Right atrium auricular region (tissue), 2 donors: ENCODE results near the gene SFXN3. TPM values are rescaled to one million over a fixed set of nuclear protein-coding genes. Genes with fewer than 3 reads are reported as not detected.

Source experiments
- DNase-seq: peaks from one replicate; pipeline ENCODE4 v3.0.0-alpha.2; 2019; ENCODE audit warnings: low spot score
- H3K27ac ChIP-seq, 2 donors: fragments of 200-600 bp; sonication (generic); 1 replicate in 1 of 2; 2 replicates in 1 of 2; pipeline ENCODE4 v1.5.1; 2016 to 2019
- H3K27me3 ChIP-seq, 2 donors: fragments of 200-600 bp; sonication (generic); one replicate each; pipeline versions ENCODE4 v1.5.1 to v1.6.0; 2017 to 2019
- H3K36me3 ChIP-seq: fragments of 200-600 bp; sonication (generic); one replicate; pipeline ENCODE4 v1.5.1; 2016
- H3K4me1 ChIP-seq, 2 donors: fragments of 200-600 bp; sonication (generic); one replicate each; pipeline versions ENCODE4 v1.5.1 to v1.6.0; 2017 to 2019
- H3K4me3 ChIP-seq, 2 donors: fragments of 200-600 bp; sonication (generic); 1 replicate in 1 of 2; 2 replicates in 1 of 2; pipeline ENCODE4 v1.5.1; 2017 to 2019; ENCODE audit warnings: mild to moderate bottlenecking in 1 of 2, moderate library complexity in 1 of 2
- H3K9me3 ChIP-seq, 2 donors: fragments of 200-600 bp; sonication (generic); one replicate each; pipeline ENCODE4 v1.5.1; 2019
- total RNA-seq, 2 donors: library from RNA; depleted of rRNA; stranded (reverse); fragments of >200 nt; gene quantifications; one replicate each; pipeline ENCODE4 v1.1.0, GENCODE V29; 2016
- TF ChIP-seq, protein P1 (sequence below), 2 donors: fragments of 200-600 bp; sonication (generic); IDR thresholded peaks; one replicate each; pipeline ENCODE4 v1.5.1; 2019; ENCODE audit warnings: antibody characterized with exemption in 2 of 2

Gene SFXN3
- total RNA-seq, 2 donors from 2014 or later, result 16.4 to 42.9 TPM

DNA sequence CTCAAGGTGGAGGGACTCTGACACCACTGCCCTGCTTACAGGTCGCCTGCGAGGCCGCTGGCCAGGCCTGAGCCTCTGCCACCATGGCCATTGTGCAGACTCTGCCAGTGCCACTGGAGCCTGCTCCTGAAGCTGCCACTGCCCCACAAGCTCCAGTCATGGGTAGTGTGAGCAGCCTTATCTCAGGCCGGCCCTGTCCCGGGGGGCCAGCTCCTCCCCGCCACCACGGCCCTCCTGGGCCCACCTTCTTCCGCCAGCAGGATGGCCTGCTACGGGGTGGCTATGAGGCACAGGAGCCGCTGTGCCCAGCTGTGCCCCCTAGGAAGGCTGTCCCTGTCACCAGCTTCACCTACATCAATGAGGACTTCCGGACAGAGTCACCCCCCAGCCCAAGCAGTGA, 28.6 kb upstream of the SFXN3 start:
- Histone ChIP-seq H3K27me3 (no peaks in the 10 kb centered on the region), H3K4me1 (peaks cover 0 to 78% of the 10 kb centered on the region in 2 donors), H3K36me3 (peaks cover 48% of the 10 kb centered on the region), H3K9me3 (no peaks in the 10 kb centered on the region), H3K4me3 (peak overlapping the region in 1 of 2 donors; percentile 24), H3K27ac (peak overlapping the region; percentile 99 to 100)
- no peak for DNase-seq
- TF ChIP-seq, protein P1, sequence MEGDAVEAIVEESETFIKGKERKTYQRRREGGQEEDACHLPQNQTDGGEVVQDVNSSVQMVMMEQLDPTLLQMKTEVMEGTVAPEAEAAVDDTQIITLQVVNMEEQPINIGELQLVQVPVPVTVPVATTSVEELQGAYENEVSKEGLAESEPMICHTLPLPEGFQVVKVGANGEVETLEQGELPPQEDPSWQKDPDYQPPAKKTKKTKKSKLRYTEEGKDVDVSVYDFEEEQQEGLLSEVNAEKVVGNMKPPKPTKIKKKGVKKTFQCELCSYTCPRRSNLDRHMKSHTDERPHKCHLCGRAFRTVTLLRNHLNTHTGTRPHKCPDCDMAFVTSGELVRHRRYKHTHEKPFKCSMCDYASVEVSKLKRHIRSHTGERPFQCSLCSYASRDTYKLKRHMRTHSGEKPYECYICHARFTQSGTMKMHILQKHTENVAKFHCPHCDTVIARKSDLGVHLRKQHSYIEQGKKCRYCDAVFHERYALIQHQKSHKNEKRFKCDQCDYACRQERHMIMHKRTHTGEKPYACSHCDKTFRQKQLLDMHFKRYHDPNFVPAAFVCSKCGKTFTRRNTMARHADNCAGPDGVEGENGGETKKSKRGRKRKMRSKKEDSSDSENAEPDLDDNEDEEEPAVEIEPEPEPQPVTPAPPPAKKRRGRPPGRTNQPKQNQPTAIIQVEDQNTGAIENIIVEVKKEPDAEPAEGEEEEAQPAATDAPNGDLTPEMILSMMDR (IDR thresholded peaks at IDR 0.05), result no peak

GRCh38 chr10:101003639-101004206, 27.3 kb upstream of the SFXN3 start:
- no peak overlapping the region for H3K4me3 ChIP-seq
- peaks cover 48% of the 10 kb centered on the region for H3K36me3 ChIP-seq
- no peak overlapping the region for H3K27ac ChIP-seq
- TF ChIP-seq, protein P1 (IDR thresholded peaks at IDR 0.05), result no peak
- no peak for DNase-seq
- H3K4me1 ChIP-seq, result peaks cover 0 to 79% of the 10 kb centered on the region in 2 donors
- no peaks in the 10 kb centered on the region for H3K9me3 ChIP-seq
- no peaks in the 10 kb centered on the region for H3K27me3 ChIP-seq

- Histone ChIP-seq H3K36me3 (peaks cover 48% of the 10 kb centered on the region), H3K27ac (no peak overlapping the region), H3K9me3 (no peaks in the 10 kb centered on the region), H3K27me3 (no peaks in the 10 kb centered on the region), H3K4me1 (peaks cover 0 to 74% of the 10 kb centered on the region in 2 donors), H3K4me3 (no peak overlapping the region)
- DNase-seq, result no peak
- TF ChIP-seq, protein P1 (IDR thresholded peaks at IDR 0.05), result no peak
Observed at GRCh38 chr10:101005361-101005760, 25.7 kb upstream of the SFXN3 start.

DNA sequence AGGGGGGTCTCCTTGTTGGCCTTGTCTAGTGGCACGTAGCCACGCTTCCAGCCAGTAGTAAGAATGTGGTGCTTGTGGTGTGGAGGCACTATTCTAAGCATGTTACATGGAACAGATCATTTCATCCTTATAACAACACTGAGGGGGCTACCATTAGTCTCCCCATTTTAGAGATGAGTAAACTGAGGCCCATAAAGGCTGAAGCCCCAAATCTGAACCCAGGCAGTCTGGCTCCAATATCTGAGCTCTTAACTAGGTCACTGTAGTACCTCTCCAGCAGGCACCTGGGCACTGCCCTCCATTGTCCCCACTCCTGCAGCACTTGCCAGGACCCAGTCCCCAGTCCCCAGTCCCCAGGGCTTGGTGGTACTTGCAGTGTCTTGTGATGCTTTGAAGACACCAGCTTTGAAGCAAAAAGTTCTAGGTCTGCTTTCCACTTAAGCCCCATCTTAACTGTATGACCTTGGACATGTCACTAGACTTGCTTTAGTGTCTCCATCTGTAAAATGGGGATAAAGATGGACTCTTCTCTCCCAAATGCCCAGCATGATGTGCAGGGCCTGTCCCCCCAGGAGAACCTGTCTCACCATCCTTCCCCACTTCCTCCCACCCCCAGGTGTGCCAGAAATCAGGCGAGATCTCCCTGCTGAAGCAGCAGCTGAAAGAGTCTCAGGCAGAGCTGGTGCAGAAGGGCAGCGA, 25.0 kb upstream of the SFXN3 start:
- TF ChIP-seq, protein P1 (IDR thresholded peaks at IDR 0.05), result no peak
- Histone ChIP-seq H3K27me3 (no peaks in the 10 kb centered on the region), H3K4me3 (no peak overlapping the region), H3K4me1 (peaks cover 0 to 67% of the 10 kb centered on the region in 2 donors), H3K9me3 (no peaks in the 10 kb centered on the region), H3K36me3 (peaks cover 48% of the 10 kb centered on the region), H3K27ac (no peak overlapping the region)
- DNase-seq, result no peak

- peak overlapping the region in 1 of 2 donors; percentile 60 for H3K27ac ChIP-seq
- DNase-seq, result no peak
- peaks cover 0 to 62% of the 10 kb centered on the region in 2 donors for H3K4me1 ChIP-seq
- H3K27me3 ChIP-seq, result no peaks in the 10 kb centered on the region
- no peaks in the 10 kb centered on the region for H3K9me3 ChIP-seq
- TF ChIP-seq, protein P1 (IDR thresholded peaks at IDR 0.05), result no peak
- no peak overlapping the region for H3K4me3 ChIP-seq
- H3K36me3 ChIP-seq, result peaks cover 48% of the 10 kb centered on the region
Observed at GRCh38 chr10:101006593-101007098, 24.4 kb upstream of the SFXN3 start.
